HG02763 (cell line): Measurements from ENCODE around the gene GFRA4.
A peak's percentile ranks its signal among the peaks of the same experiment; 100 is the strongest.

Source experiments
- ATAC-seq: cut with Tn5 transposase; IDR thresholded peaks from one replicate; pipeline ENCODE4 v1.9.1; 2021; ENCODE audit warnings: mild to moderate bottlenecking, moderate library complexity; ENCODE audit not compliant: unreplicated experiment

The GFRA4 gene

GRCh38 chr20:3674995-3675900 is 12.0 kb upstream of the GFRA4 start:
- ATAC-seq, result no peak

- no peak for ATAC-seq
These were observed 11.2 kb upstream of the GFRA4 start for GRCh38 chr20:3674447-3674846.

GRCh38 chr20:3673221-3674070 is 10.2 kb upstream of the GFRA4 start:
- ATAC-seq, result no peak

- no peak for ATAC-seq
These were observed 9.5 kb upstream of the GFRA4 start for GRCh38 chr20:3672547-3673171.

GRCh38 chr20:3671986-3672546 is 8.9 kb upstream of the GFRA4 start:
- no peak for ATAC-seq

GRCh38 chr20:3670945-3671344 is 7.7 kb upstream of the GFRA4 start:
- no peak for ATAC-seq

GRCh38 chr20:3670511-3670910 is 7.3 kb upstream of the GFRA4 start:
- no peak for ATAC-seq

GRCh38 chr20:3669710-3670367 is 6.6 kb upstream of the GFRA4 start:
- ATAC-seq, result no peak

- ATAC-seq, result no peak
These were observed 4.3 kb upstream of the GFRA4 start for GRCh38 chr20:3667434-3668037.

GRCh38 chr20:3663858-3664257 is 659 bp upstream of the GFRA4 start:
- ATAC-seq, result no peak

GRCh38 chr20:3661814-3662665 is 1.2 kb downstream of the GFRA4 start:
- no peak for ATAC-seq

- ATAC-seq, result no peak
These were observed 2.0 kb downstream of the GFRA4 start for GRCh38 chr20:3661060-3661813.

GRCh38 chr20:3660262-3661059 is 2.7 kb downstream of the GFRA4 start:
- ATAC-seq, result no peak

- ATAC-seq, result no peak
These were observed 3.5 kb downstream of the GFRA4 start for GRCh38 chr20:3659492-3660261.

- ATAC-seq, result peak; percentile 75
These were observed 4.3 kb downstream of the GFRA4 start for GRCh38 chr20:3658716-3659491.

- ATAC-seq, result no peak
These were observed 5.0 kb downstream of the GFRA4 start for GRCh38 chr20:3658019-3658715.
